HG02642 (cell line): ENCODE measurements around the gene GPR146.
"Not testable (repeated sequence)": the region's sequence is repeated elsewhere in the genome, so short reads cannot be mapped to it uniquely, and the experiment has no call there.

Experiments
- ATAC-seq: cut with Tn5 transposase; IDR thresholded peaks from one replicate; pipeline ENCODE4 v1.9.1; 2021; ENCODE audit warnings: mild to moderate bottlenecking; ENCODE audit not compliant: unreplicated experiment, poor library complexity

Gene GPR146

GRCh38 chr7:1044189-1045068 is at the start of gene GPR146:
Gene GPR146 (plus strand): TSS chr7:1044546. CDS start chr7:1057516, 12,970 bp downstream.
- peak; percentile 88 for ATAC-seq

GRCh38 chr7:994592-995308 is 49.6 kb upstream of the GPR146 start:
- ATAC-seq: no peak

GRCh38 chr7:995571-995970 is 48.8 kb upstream of the GPR146 start:
- no peak for ATAC-seq

- ATAC-seq: no peak
Measured at GRCh38 chr7:996079-996872, 48.1 kb upstream of the GPR146 start.

- no peak for ATAC-seq
Measured at GRCh38 chr7:997404-998395, 46.6 kb upstream of the GPR146 start.

GRCh38 chr7:999149-999879 is 45.0 kb upstream of the GPR146 start:
- no peak for ATAC-seq

- no peak for ATAC-seq
Measured at GRCh38 chr7:999941-1000935, 44.1 kb upstream of the GPR146 start.

- not testable (repeated sequence) for ATAC-seq
Measured at GRCh38 chr7:1001069-1001770, 43.1 kb upstream of the GPR146 start.

GRCh38 chr7:1002026-1002425 is 42.3 kb upstream of the GPR146 start:
- ATAC-seq: not testable (repeated sequence)

- not testable (repeated sequence) for ATAC-seq
Measured at GRCh38 chr7:1002445-1002844, 41.9 kb upstream of the GPR146 start.

- ATAC-seq: no peak
Measured at GRCh38 chr7:1004018-1004852, 40.1 kb upstream of the GPR146 start.

GRCh38 chr7:1005303-1005702 is 39.0 kb upstream of the GPR146 start:
- ATAC-seq: no peak

GRCh38 chr7:1007901-1008300 is 36.4 kb upstream of the GPR146 start:
- no peak for ATAC-seq

- no peak for ATAC-seq
Measured at GRCh38 chr7:1008733-1009363, 35.5 kb upstream of the GPR146 start.

- ATAC-seq: no peak
Measured at GRCh38 chr7:1009747-1010146, 34.6 kb upstream of the GPR146 start.

- ATAC-seq: no peak
Measured at GRCh38 chr7:1010226-1010625, 34.1 kb upstream of the GPR146 start.
